Measurements from ENCODE around the gene KRIT1. TPM values are rescaled to one million over a fixed set of nuclear protein-coding genes. Genes with fewer than 3 reads are reported as not detected.

Gene KRIT1
- total and polyA plus RNA-seq, 2 donors (not counting 3 experiments of a cell fraction or from before 2014, with no cell fraction given) = 22.8 to 43.7 TPM

DNA sequence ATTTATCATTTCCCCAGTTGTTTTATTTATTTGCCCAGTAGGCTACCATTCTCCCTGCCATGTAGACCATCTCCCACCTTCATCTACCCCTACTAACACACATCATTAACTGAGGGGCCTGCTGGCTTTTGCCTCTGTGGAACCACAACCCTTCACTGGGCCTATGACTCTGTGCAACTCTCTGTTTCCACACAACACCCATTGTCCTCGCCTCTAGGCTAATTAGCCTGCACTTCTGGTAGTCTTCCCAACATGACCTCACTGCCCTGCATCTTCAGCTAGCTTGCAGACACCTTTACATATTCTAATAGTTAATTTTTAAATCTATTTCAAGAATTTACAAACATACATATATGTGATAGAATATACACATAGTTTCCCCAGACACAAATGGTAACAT is 7.5 kb upstream of the KRIT1 start:
- Histone ChIP-seq H4K20me1 (replicated peaks; ENCODE audit: control insufficient read depth, extremely low read depth, insufficient read depth, low read length) (peaks cover 4% of the 10 kb centered on the region), H2AFZ (ENCODE audit: low read depth, low read length) (no peak overlapping the region), H3K4me2 (ENCODE audit: insufficient read depth, low read length) (no peak overlapping the region), H3K9me1 (replicated peaks; ENCODE audit: control insufficient read depth, extremely low read depth, insufficient read depth, low read length) (no peaks in the 10 kb centered on the region), H3K9ac (replicated peaks; ENCODE audit: extremely low read depth, insufficient read depth, low read length) (no peak overlapping the region), H3K4me1 (ENCODE audit: control insufficient read depth, extremely low read depth, insufficient read depth, low read length) (peaks cover under 1% of the 10 kb centered on the region), H3K27ac (ENCODE audit: insufficient read depth, low read depth, low read length) (no peak overlapping the region), H3K9me3 (replicated peaks; ENCODE audit: control insufficient read depth, insufficient read depth, low read length) (no peaks in the 10 kb centered on the region), H3K4me3 (replicated peaks in 1 of 3; ENCODE audit: insufficient read depth in 1 of 3, low read depth in 1 of 3, low read length in 3 of 3) (no peak overlapping the region), H3K27me3 (ENCODE audit: control insufficient read depth in 2 of 2, insufficient read depth in 2 of 2, low read length in 2 of 2) (no peaks in the 10 kb centered on the region), H3K36me3 (ENCODE audit: control insufficient read depth in 2 of 2, extremely low read depth in 1 of 2, insufficient read depth in 2 of 2, low read length in 2 of 2) (no peaks in the 10 kb centered on the region), H3K79me2 (ENCODE audit: control insufficient read depth, insufficient read depth, low read length) (peaks cover 78% of the 10 kb centered on the region)
- ChIA-PET CTCF (no interaction called here), POLR2A (no interaction called here)
- intact Hi-C loops (cut with micrococcal nuclease) (no loop called here), dilution Hi-C loops (cut with MboI; ENCODE audit: extremely low pct_ligation_motif_present, low sequenced_read_pairs) (no loop called here)
- TF ChIP-seq POLR2A (IDR thresholded peaks at IDR 0.05; ENCODE audit: low read depth, low read length) (no peak), FOS (IDR thresholded peaks at IDR 0.05; ENCODE audit: borderline replicate concordance, insufficient read depth, low read length) (no peak), MYC (IDR thresholded peaks at IDR 0.05; ENCODE audit: low read depth, low read length) (no peak)
- TF ChIP-seq, protein P1, sequence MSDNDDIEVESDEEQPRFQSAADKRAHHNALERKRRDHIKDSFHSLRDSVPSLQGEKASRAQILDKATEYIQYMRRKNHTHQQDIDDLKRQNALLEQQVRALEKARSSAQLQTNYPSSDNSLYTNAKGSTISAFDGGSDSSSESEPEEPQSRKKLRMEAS (IDR thresholded peaks at IDR 0.05; ENCODE audit: insufficient read depth, insufficient read length) = no peak
- no peak for FAIRE-seq
- no peak for DNase-seq (ENCODE audit: low read depth, low spot score)
- BruUV-seq (replicated peaks) = no TSS peak

DNA sequence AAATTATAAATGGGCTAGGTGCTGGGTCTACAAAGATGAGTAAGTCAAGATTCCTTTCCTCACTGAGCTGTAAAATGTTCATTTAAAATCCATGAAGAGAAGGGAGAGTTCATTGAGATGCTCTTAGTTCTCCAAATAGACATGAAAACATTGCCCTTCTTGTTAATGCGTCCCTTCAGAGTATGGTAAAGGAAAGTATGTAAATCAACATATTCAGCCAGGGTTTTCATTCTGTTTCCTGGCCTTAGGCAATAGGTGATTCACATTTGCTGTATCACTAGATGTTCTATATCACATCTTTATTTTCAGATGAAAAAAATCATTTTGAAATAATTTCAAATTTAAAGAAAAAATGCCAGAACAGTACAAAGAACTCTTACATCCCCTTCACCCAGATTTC is 5.5 kb upstream of the KRIT1 start:
- Histone ChIP-seq H3K9me3 (replicated peaks; ENCODE audit: control insufficient read depth, insufficient read depth, low read length) (no peaks in the 10 kb centered on the region), H3K36me3 (ENCODE audit: control insufficient read depth in 2 of 2, extremely low read depth in 1 of 2, insufficient read depth in 2 of 2, low read length in 2 of 2) (no peaks in the 10 kb centered on the region), H3K79me2 (ENCODE audit: control insufficient read depth, insufficient read depth, low read length) (peaks cover 82% of the 10 kb centered on the region), H2AFZ (ENCODE audit: low read depth, low read length) (no peak overlapping the region), H4K20me1 (replicated peaks; ENCODE audit: control insufficient read depth, extremely low read depth, insufficient read depth, low read length) (peaks cover 4% of the 10 kb centered on the region), H3K4me2 (ENCODE audit: insufficient read depth, low read length) (no peak overlapping the region), H3K27ac (ENCODE audit: insufficient read depth, low read depth, low read length) (no peak overlapping the region), H3K9ac (replicated peaks; ENCODE audit: extremely low read depth, insufficient read depth, low read length) (no peak overlapping the region), H3K4me1 (ENCODE audit: control insufficient read depth, extremely low read depth, insufficient read depth, low read length) (peaks cover 9% of the 10 kb centered on the region), H3K9me1 (replicated peaks; ENCODE audit: control insufficient read depth, extremely low read depth, insufficient read depth, low read length) (no peaks in the 10 kb centered on the region), H3K4me3 (replicated peaks in 1 of 3; ENCODE audit: insufficient read depth in 1 of 3, low read depth in 1 of 3, low read length in 3 of 3) (no peak overlapping the region), H3K27me3 (ENCODE audit: control insufficient read depth in 2 of 2, insufficient read depth in 2 of 2, low read length in 2 of 2) (no peaks in the 10 kb centered on the region)
- DNase-seq (ENCODE audit: low read depth, low spot score) (no peak), FAIRE-seq (no peak)
- ChIA-PET CTCF (no interaction called here), POLR2A (no interaction called here)
- dilution Hi-C loops (cut with MboI; ENCODE audit: extremely low pct_ligation_motif_present, low sequenced_read_pairs) (no loop called here), intact Hi-C loops (cut with micrococcal nuclease) (no loop called here)
- TF ChIP-seq MYC (IDR thresholded peaks at IDR 0.05; ENCODE audit: low read depth, low read length) (no peak), GATA2 (IDR thresholded peaks at IDR 0.05; ENCODE audit: insufficient read depth, insufficient read length, low read depth, low read length) (no peak)
- no TSS peak for BruUV-seq (replicated peaks)
